Stimulated activated naive CD8-positive, alpha-beta T cell treated with anti-CD3 and anti-CD28 coated beads, Interleukin-15, Interleukin-2, amounts not matched to agents 100 ng/mL and 50 ng/mL, for 24 hours (primary cell): ENCODE results near the gene ARHGEF35.

Experiments used
- H3K27ac Mint-ChIP-seq: one replicate; pipeline ENCODE4 v1.8.0; 2021; ENCODE audit warnings: mild to moderate bottlenecking, mixed read lengths
- H3K27me3 Mint-ChIP-seq: one replicate; pipeline ENCODE4 v1.8.0; 2021; ENCODE audit warnings: mixed read lengths
- H3K36me3 Mint-ChIP-seq: one replicate; pipeline ENCODE4 v1.8.0; 2021; ENCODE audit warnings: low read depth, mixed read lengths
- H3K4me1 Mint-ChIP-seq: one replicate; pipeline ENCODE4 v1.8.0; 2021; ENCODE audit warnings: low read depth, mixed read lengths
- H3K4me3 Mint-ChIP-seq: one replicate; pipeline ENCODE4 v1.8.0; 2021; ENCODE audit warnings: mild to moderate bottlenecking, mixed read lengths
- H3K9me3 Mint-ChIP-seq: one replicate; pipeline ENCODE4 v1.8.0; 2021; ENCODE audit warnings: mixed read lengths

The ARHGEF35 gene

GRCh38 chr7:144137501-144137900 is 58.1 kb downstream of the ARHGEF35 start:
- no peak overlapping the region for H3K27ac Mint-ChIP-seq
- no peaks in the 10 kb centered on the region for H3K36me3 Mint-ChIP-seq
- H3K27me3 Mint-ChIP-seq: peaks cover 6% of the 10 kb centered on the region
- peaks cover 4% of the 10 kb centered on the region for H3K9me3 Mint-ChIP-seq
- no peaks in the 10 kb centered on the region for H3K4me1 Mint-ChIP-seq
- H3K4me3 Mint-ChIP-seq: no peak overlapping the region
